K562 (cell line): ENCODE results near the gene BAD. TPM values are rescaled to one million over a fixed set of nuclear protein-coding genes. Genes with fewer than 3 reads are reported as not detected.

Source experiments
- TCF3 ChIP-seq: sonication (generic); formaldehyde crosslinking; IDR thresholded peaks from 2 replicates; pipeline ENCODE4 v1.4.0; 2020; ENCODE audit warnings: mild to moderate bottlenecking, missing genetic modification reagents
- TFAM ChIP-seq: fragments of 250-450 bp; sonication (Bioruptor Pico); conservative IDR thresholded peaks from 2 replicates; pipeline ENCODE4 v1.5.0; 2021; ENCODE audit warnings: mild to moderate bottlenecking, moderate library complexity
- ZNF318 ChIP-seq, 2 experiments: fragments of 450-650 bp; IDR thresholded peaks; 2 replicates each; pipeline ENCODE4 v1.6.1; 2016; ENCODE audit warnings: mild to moderate bottlenecking in 2 of 2, borderline replicate concordance in 1 of 2, low read depth in 1 of 2, moderate library complexity in 1 of 2
- polyA plus RNA-seq, 8 experiments: library from polyadenylated mRNA; depleted of rRNA in 4 of 8; stranded (reverse) in 5 of 8; unstranded in 3 of 8; fragments of >200 nt; fragmentation: Nextera tagmentation in 2 of 8; fragmentation: Illumina TruSeq in 1 of 8; extraction: Ambion mirVana in 2 of 8; extraction: Trizol in 1 of 8; gene quantifications; 2 replicates each; pipeline versions ENCODE4 v1.2.1 to v1.2.3, GENCODE V29; 2011 to 2014; ENCODE audit warnings: inconsistent platforms in 1 of 8, missing spikeins in 1 of 8
- total RNA-seq, 7 experiments: library from RNA; depleted of rRNA in 6 of 7; stranded (reverse); fragments of >200 nt in 6 of 7; fragmentation: Illumina TruSeq in 2 of 7; extraction: Trizol in 2 of 7; gene quantifications; 2 replicates each; pipeline versions ENCODE4 v1.2.1 to v1.2.3, GENCODE V29; 2011 to 2021; ENCODE audit warnings: low replicate concordance in 1 of 7
- TF ChIP-seq, protein P1 (sequence below): fragments of 450-650 bp; IDR thresholded peaks from 2 replicates; pipeline ENCODE4 v1.6.1; 2018; ENCODE audit not compliant: partially characterized antibody

BAD gene
- total and polyA plus RNA-seq, 9 of the 15 experiments (the other 6 are each of a cell fraction or from before 2014, with no cell fraction given): 0.61 to 45.6 (median 11.8) TPM

GRCh38 chr11:64229744-64230170 is 54.7 kb downstream of the BAD start (continued):
- TF ChIP-seq ZNF318 (IDR thresholded peaks at IDR 0.05; ENCODE audit: borderline replicate concordance in 1 of 2, low read depth in 1 of 2): no peak
- peak; percentile 21; the same call in 1 of the 2 replicates for TF ChIP-seq TCF3 (CRISPR knock-in tag)
- TF ChIP-seq TFAM (CRISPR knock-in tag): no peak
- TF ChIP-seq, protein P1, sequence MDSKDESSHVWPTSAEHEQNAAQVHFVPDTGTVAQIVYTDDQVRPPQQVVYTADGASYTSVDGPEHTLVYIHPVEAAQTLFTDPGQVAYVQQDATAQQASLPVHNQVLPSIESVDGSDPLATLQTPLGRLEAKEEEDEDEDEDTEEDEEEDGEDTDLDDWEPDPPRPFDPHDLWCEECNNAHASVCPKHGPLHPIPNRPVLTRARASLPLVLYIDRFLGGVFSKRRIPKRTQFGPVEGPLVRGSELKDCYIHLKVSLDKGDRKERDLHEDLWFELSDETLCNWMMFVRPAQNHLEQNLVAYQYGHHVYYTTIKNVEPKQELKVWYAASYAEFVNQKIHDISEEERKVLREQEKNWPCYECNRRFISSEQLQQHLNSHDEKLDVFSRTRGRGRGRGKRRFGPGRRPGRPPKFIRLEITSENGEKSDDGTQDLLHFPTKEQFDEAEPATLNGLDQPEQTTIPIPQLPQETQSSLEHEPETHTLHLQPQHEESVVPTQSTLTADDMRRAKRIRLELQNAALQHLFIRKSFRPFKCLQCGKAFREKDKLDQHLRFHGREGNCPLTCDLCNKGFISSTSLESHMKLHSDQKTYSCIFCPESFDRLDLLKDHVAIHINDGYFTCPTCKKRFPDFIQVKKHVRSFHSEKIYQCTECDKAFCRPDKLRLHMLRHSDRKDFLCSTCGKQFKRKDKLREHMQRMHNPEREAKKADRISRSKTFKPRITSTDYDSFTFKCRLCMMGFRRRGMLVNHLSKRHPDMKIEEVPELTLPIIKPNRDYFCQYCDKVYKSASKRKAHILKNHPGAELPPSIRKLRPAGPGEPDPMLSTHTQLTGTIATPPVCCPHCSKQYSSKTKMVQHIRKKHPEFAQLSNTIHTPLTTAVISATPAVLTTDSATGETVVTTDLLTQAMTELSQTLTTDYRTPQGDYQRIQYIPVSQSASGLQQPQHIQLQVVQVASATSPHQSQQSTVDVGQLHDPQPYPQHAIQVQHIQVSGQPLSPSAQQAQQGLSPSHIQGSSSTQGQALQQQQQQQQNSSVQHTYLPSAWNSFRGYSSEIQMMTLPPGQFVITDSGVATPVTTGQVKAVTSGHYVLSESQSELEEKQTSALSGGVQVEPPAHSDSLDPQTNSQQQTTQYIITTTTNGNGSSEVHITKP: peak; percentile 96
